CD4-positive, alpha-beta T cell treated with Interleukin-10 for 1 hour (primary cell): ENCODE data around the gene DNAAF3.
"Not testable (repeated sequence)": the region's sequence is repeated elsewhere in the genome, so short reads cannot be mapped to it uniquely, and the experiment has no call there.

Source experiments
- DNase-seq: peaks from one replicate; pipeline ENCODE4 v3.0.0-alpha.2; 2020

DNAAF3 gene

DNA sequence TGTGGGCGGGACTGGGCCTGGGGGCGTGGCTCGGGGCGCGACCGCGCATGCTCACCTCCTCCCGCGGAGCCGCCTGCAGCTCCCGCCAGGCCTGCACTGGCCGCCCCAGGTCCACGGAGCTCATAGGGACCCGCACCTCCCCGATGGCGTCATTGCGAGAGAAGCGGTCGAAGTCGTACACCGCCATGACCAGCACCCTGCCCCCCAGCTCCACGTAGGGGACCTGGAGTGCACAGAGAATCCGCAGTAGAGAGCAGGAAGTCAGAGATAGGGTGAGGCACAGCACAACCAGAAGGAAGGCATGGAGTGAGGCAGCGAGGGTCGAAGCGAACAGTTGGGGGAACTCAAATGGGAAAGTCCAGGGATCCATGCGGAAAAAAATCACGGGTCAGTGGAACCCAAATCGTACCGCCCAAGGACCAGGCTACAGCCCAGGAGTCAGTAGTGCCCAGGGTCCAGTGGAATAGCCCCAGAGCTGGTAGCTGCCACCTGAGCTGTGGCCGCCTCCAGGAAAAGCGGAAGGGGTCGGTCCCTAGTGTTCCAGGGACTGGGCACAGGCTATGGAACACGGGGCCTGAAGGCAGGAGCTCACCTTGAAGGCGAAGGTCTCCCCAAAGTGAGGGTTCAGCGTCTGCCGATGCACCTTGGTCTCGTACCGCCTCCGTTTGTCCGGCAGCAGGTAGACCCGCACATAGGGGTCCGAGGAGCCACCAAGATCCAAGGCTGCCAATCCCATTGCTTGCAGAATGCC is 8.9 kb upstream of the DNAAF3 start:
- DNase-seq, result no peak

DNA sequence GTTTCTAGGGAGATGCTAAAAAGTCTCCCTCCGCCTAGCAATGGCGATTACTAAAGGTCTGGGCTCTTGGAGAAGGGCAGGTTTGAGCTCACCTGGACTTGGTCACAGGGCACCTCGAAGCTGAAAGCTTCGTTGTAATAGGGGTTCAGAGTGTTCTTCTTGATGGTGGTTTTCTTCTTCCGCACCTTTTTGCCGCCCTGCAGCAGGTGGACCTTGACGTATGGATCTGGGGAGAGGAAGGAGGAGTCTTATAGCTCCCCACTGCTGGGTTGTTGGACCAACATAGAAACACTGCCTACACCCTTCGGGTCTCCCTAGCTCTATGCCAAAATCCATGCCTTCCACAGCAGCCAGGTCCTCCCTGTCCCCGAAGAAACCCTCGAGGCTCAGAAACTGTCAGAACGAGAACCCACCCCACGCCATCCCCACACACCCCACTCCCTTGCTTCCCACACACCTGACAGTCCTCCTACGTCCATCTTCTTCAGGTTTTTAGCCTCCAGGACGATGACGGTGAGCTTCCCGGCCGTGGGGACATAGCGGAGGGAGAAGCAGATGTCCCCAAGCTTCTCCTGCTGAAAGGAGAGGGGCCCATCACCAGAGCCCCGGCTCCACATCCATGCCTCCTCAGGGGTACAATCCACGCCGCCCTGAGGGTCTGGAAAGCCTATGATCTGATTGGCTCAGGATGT is 8.2 kb upstream of the DNAAF3 start:
- no peak for DNase-seq

DNA sequence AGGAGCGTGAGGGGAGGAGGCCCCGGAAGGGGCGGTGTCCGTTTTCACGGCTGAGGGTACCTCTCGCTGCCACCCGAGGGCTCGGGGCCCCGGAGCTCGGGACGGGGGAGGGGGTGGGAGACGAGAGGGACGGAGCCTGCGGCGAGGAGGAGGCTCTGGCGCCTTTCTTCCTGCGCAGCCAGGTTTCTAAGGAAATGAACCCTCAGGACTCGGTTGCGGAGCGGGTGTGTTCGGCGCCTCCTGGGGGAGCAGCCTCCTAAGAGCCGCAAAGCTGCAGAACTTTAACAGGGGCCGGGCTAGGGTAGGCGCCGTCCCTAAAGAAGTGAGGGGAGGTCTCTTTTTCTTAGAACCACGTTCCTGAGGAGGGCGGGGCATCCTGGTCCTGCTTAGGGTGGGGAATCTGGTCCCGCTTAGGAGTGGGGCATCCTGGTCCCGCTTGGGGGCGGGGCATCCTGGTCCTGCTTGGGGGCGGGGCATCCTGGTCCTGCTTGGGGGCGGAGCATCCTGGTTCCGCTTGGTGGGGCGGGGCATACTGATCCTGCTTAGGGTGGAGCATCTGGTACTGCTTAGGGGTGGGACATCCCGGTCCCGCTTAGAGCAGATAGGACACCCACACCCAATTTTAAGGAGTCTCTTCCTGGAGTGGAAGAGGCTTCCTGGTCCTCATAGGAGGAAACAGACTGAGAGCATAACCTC is 7.4 kb upstream of the DNAAF3 start:
- peak; percentile 44 for DNase-seq

DNA sequence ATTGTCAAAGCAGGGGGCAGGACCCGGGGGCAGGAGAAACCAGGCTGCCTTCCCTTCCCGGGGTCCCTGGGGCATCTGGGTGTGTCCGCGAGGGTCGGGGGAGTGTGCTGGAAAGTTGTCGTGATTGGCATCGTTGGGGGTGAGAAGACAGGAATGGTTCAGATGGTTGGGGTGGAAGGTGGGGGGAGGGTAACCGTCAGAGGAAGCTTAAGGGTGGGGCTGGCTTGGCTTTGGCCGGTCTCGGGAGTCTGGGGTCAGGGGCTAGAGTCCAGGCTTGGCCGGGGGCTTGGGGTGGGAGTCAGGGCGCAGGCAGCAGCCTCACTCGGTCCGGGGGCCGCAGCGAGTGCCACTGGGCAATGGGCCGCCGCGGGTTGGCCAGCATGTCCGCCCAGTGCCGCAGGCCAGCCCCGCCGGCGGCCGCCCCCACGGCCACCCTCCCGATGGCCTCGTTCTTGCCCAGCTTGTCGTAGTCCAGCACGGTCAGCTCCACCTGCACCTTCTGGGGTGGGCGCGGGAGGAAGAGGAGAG is 6.8 kb upstream of the DNAAF3 start:
- no peak for DNase-seq

DNA sequence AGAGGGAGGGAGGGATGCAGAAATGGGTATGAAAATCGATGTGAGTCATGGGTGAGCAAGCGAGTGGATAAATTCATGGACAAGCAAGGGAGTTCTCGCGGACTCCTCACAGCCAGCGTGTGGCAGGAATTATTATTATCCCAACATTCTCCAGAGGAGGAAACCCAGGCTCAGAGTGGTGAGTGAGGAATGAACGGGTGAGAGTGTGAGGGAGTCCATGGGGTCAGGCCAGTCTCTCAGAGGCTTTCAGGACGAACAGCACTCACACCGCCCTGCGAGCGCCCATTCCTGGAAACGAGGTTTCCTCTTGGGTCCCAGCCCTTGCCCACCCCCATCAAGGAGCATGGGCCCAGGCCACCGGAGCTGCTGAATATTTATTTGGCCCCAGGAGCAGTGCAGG is 6.3 kb upstream of the DNAAF3 start:
- no peak for DNase-seq

DNA sequence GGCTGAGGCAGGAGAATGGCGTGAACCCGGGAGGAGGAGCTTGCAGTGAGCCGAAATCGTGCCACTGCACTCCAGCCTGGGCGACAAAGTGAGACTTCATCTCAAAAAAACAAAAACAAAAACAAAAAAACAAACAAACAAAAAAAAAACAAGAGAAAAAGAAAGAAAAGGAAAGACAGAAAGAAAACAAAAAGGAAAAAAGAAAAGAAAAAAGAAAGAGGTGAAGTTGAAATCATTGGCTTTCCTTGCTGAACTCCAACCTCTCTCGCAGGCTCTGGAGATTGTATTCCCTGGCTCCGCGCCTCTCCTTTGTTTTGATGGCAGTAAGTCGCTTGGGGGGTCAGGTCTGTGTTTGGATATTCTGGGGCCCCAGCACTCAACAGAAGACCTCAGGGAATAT is 5.9 kb upstream of the DNAAF3 start:
- DNase-seq, result not testable (repeated sequence)

DNA sequence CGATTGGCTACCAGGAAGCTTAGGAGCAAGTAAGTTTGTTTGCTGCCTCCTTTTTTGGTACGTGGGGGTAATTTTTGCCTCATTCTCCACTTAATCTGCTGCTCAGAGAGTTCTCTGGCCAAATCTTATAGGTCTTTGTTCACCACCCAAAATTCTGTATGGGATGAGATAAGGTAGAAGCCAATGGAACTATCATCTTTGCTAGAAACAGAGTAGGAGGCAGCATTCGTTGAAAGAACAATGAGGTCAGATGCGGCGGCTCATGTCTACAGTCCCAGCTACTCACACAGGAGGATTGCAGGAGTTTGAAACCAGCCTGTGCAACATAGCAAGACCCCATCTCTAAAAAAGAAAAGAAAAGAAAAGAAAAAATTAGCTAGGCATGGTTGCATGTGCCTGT is 5.0 kb upstream of the DNAAF3 start:
- DNase-seq, result no peak

DNA sequence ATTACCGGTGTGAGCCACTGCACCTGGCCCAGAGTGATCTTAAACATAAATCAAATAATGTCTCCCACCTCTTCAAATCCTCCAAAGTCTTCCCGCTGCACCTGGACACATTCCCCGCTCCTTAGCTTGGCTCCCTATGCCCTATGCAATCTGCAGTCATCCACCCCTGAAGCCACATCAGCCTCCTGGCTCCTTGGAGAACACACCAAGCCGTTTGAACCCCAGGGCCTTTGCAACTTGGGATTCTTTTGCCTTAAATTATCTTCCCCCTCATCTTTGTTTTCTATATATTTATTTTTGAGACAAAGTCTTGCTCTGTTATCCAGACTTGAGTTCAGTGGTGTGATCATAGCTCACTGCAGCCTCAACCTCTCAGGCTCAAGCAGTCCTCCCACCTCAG is 2.7 kb upstream of the DNAAF3 start:
- no peak for DNase-seq

DNA sequence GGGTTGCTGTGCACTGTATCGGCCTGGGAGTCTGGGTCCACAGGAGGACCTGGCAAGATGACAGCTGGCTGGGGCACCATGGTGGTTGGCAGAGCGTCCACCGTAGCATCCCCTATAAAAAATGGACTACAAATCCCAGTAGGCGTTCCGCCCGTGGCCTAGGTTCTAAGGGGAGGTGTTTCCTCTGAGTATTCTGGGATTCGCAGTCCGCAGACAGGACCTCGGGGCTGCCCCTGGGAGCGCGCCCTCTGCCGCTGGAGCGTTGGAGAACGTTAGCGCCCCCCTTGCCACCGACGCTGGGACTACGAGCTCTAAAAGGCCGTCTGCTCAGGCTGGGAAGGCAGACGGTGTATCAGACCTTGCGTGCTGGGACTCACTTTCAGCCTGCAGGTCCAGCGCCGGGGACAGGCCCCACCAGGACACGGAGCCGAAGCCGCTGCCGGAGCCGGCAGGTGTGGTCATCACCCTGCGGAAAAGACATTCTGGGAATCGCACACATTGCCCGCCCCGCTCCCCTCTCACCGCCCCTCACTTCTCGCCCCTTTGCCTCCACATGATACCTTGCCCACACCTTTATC is 372 bp downstream of the DNAAF3 start:
- peak; percentile 61 for DNase-seq

DNA sequence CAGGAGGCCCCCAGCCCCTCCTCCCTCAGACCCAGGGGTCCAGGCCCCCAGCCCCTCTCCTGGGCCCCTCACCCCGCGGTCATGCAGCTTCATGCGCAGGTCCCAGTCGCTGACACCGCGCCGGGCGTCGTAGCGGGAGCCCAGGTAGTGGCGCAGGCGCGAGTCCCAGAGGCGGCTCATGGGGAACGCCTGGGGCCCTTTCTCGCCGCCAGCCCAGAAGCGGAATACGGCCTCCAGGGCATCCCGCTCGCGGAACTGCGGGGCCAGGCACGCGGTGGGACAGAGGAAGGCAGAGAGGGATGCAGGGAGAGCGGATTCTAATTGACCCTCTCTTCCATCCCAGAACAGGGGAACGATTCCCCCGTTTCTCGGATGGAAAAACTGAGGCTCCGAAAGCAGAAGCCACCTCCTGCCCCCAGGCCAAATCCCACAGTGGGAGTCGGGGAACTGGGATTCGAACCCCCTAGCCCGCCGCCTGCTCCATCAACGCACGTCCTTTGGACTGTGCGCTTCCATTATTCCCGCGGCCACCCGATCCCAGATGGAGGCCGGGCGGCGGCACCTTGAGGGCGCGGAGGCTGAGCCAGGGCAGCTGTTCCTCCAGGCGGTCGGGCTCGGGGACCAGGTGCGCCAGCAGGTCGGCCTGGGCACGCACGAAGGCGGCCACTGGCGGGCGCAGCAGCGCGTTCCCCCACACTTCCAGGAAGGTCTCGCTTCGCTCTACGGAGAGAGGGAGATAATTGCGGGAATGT is 4.7 kb downstream of the DNAAF3 start:
- DNase-seq, result no peak

DNA sequence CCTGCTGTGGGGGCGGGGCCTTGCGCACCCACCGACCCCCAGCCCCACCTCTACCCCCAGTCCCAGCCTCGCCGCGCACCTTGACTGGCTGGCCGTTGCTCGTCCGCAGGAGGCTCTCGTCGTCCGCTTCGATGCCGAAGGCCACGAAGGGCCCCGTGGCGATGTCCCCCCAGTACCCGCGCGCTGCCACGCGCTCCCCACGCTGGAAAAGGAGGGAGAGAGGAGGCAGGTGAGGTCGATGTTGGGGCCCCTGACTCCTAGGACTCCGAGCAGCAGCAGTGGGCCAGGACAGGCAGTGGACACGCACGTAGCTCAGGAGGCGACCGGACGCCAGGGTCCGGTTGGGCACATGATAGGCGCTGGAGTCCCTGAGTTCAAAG is 5.4 kb downstream of the DNAAF3 start:
- no peak for DNase-seq

DNA sequence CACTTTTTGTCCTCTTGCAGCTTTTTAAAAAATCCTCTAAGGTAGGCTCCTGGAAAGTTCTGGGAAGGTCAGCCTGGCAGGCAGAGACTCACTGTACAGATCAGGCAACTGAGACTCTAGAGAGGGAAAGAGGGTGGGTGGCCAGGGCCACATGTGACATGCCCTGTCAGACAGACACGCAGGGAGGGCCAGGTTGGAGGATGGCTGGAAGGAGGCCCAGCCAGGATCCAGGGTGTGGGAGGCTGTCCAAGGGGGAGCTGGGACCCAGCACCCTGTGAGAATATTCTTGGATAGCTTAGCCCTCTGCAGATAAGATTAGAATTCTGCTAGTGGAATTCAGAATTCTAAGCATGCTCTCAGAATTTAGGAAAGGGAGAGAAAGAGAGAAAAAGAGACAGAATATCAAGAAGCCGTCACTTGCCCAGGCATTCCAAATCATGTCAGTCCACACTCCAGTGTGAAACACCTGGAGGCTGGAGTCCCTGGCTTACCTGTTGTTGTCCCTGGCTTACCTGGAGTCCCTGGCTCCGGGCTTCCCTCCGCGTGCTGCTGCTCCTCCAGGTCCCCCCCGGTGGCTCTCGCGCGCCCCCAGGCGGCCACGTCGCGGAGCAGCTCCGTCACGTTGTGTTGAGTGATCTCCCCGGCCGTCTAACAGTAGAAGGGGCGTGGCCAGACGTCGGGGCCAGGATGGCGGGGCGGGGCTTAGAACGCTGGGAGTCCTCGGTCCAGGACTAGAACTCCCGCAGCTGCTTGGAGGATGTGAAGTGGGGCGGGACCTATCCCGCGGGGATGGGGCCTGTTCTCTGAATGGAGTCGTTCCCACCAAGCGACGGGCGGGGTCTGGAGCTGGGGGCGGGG is 6.1 kb downstream of the DNAAF3 start:
- peak; percentile 88 for DNase-seq

DNA sequence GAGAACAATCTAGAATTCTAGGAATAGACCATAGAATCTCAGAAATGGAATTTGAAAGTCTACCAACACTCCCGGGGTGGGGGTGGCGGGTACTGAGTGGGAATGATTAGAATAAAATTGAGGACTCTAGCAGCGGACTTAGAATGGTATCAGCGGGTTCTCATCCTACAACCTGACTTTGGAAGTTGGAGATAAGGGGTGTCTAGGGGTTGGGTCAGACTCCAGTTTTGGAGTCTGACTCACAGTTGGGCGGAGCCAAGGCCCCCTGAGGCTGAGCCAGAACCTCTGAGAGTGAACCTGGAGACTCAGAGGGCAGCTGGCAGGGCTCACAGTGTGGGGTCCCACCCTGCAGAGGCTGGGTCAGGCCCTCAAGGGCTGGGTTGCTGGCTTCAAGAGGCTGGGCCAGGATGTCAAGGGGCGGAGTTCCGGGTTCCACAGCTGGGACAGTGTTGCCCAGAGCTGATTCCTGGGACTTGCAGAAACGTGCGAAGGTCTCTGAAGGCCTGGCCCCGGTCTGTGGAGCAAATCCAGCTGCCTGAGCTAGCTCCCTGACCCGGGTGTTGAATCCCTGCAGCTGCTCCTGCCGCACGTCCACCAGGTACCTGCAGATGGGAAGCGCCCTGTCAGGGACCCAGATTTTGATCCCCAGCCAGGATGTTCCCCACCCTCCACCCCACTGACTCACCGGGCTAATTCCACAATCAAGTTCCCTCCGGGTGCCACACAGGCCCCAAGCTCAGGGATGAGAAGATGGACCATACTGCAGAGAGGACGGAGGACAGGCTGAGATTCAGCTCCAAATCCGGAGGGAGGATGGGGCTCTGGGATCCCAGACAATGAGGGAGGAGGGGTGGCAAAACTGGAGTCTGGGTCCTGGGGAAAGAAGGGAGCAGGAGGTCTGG is 7.3 kb downstream of the DNAAF3 start:
- DNase-seq, result no peak

DNA sequence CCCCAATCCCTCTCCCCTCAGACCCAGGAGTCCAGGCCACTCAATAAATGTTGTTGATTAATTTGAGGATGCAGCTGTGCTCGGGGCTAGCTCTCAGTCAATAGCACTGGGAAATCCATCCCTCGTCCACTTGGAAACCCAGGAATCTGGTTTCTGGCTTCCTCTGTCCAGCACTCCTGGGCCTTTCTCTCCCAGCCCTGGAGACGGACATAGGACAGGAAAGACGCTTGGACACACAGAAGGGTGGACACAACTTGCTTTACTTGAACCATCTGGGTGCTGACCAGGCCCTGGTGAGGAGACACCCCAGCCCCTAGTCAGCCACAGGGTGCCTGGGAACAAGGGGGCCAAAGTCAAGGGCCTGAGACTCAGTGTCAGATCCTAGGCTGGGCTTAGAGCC is 8.0 kb downstream of the DNAAF3 start:
- no peak for DNase-seq

DNA sequence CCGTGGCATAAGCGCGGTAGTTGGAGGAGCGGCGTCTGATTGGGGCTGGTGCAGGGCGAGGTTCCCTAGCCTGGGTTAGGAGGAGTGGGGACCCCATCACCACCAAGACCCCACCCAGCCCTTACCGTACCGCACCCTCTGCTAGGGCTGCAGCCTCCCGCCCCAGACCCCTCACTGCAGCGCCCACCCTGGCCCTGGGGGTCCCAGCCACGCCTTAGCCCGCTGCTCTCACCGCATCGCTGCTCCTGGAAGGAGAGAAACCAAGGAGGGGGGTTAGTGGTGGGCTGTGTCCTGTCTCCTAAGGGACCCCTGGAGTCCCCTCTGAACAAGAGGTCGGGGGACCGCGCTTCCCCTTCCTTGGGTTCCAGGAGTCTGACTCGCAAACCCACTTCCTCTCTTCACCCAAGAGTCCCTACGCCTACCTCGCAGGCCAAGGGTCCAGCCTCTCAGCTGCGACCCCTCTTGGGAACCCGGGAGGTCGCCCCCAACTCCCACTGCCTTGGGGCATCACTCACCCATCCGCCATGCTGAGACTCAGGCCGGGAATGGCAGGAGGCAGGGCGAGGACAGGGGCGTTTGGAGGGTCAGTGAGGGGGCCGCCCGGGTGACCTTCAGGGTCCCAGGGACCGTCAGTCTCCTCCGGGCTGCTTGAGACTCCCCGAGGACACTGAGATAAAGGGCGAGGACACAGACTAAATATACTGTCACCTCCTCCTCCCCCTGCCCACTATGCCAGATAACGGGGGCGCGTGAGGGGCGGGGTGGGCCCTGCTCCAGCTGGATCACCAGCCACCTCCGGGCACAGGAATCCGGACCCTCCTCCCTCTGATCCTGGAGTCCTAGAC is 9.1 kb downstream of the DNAAF3 start, which contains the start of gene TNNI3:
Gene TNNI3 (minus strand): TSS at position 669 of the 845 bp plus-strand sequence. CDS start 143 bp downstream, at position 526.
- no peak for DNase-seq

DNA sequence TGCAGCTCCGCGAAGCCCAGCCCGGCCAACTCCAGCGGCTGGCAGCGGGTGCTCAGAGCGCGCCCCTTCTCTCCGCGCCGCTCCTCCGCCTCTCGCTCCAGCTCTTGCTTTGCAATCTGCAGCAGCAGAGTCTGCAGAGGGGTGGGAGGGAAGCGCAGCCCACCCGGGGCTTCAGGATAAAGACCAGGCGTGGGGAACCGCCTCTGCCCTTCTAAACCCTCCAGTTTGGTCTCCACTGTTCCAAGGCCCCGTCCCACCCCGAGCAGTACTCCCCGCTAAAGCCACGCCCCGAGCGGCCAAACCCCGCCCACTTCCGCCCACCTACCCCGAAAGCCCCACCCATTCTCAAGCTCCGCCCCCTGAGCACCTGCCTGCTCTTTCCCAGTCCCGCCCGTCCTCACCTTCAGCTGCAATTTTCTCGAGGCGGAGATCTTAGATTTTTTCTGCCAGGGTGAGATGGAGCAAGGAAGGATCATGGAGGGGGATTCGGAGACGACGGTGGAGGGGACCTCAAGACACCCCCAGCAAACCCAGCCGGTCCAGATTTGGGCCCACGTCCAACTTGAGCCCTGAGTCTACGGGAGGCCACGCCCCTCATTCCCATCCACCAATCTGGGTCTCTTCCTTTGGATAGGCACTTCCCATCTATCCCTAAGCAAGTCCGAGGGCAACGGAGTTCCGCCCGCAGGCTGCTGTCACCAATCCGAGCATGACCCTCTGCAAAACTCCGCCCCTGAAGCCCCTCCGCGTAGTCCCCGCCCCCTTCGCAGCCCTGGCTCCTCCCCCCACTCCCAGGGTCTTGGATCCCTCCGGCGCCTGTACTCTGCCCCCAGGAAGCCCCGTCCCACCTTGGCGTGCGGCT is 10.0 kb downstream of the DNAAF3 start:
- DNase-seq, result peak; percentile 33

DNA sequence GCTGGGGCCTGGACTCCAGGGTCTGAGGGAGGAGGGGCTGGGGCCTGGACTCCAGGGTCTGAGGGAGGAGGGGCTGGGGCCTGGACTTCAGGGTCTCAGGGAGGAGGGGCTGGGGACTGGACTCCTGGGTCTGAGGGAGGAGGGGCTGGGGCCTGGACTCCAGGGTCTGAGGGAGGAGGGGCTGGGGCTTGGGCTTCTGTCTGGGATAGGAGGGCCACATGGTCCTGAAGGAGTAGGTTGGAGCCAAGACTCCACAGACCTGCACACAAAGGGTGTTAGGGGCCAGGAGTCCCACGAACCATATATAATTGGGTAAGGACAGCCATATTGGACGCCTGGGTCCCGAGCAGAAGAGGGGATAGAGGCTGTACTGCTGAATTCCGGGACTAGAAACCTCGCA is 10.6 kb downstream of the DNAAF3 start:
- not testable (repeated sequence) for DNase-seq

DNA sequence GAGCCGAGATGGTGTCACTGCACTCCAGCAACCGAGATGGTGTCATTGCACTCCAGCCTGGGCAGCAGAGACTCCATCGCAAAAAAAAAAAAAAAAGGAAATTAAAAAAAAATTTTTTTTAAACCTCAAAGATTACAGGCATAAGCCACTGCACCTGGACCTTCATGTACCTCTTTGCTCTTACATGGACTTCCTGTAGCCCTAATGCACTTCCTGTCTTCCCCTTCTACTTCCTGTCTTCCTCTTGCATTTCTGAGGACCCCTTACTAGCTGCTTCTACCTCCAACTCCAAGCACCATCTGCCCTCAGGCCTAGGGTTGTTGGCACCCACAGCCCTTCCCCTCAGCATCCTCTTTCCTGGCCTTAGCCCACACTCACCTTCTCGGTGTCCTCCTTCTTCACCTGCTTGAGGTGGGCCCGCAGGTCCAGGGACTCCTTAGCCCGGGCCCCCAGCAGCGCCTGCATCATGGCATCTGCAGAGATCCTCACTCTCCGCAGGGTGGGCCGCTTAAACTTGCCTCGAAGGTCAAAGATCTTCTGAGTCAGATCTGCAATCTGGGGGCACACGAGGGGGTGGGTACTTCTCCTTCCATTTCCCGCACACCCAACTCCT is 12.7 kb downstream of the DNAAF3 start:
- DNase-seq, result no peak
